ENCODE data around the gene TBC1D9B. TPM values are rescaled to one million over a fixed set of nuclear protein-coding genes. Genes with fewer than 3 reads are reported as not detected.

The TBC1D9B gene
- total and polyA plus RNA-seq, 8 donors, result 80.6 to 124 (median 97.0) TPM

DNA sequence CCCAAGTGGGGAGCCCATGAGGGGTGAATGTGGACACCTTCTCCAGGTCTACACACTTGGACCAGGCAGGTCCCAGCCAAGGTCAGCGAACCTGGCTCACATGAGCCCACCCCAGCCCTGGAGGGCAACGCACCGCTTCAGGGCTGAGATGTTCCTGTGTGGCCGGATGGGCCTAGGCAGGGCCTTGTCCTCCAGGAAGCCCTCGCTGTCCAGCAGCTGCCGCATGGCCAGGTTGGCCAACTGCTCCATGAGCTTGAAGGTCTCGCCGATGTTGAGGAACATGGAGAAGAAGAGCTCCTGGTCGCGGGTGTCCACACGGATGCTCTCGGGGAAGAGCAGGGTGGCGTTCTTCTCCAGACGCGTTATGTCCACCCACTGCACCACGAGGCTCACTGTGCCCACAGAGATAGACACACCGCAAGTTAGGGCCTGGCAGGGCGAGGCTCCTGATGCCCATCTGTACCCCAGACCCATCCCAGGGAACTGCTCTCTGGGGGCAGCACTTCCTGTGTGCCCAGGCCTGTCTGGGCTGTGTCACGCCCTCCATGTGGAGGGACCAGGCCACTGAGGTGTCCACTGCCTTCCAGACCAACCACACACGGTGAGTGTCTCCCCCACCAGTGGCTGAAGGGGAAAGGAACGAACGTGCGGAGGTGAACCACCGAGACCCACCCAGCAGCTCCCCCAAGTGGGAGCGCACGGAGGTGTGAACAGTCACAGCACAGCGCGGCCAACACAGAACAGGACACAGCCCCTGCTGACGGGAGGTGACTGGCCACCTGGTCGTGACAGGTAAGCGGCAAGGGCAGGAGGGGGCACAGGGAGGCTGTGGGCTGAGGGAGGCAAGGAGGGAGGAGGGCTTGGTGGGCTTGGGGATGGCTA, 14.4 kb downstream of the TBC1D9B start:
- intact Hi-C loops (cut with DNase I), result no loop called here
- Histone ChIP-seq H3K36me3 (peaks cover 0 to 100% of the 10 kb centered on the region in 2 donors), H3K27ac (no peak overlapping the region), H3K9me3 (no peaks in the 10 kb centered on the region), H3K27me3 (no peaks in the 10 kb centered on the region), H3K4me3 (no peak overlapping the region), H3K4me1 (no peaks in the 10 kb centered on the region)
- DNase-seq (peak in 1 of 4 donors; percentile 16), ATAC-seq (no peak)
- TF ChIP-seq, protein P1, sequence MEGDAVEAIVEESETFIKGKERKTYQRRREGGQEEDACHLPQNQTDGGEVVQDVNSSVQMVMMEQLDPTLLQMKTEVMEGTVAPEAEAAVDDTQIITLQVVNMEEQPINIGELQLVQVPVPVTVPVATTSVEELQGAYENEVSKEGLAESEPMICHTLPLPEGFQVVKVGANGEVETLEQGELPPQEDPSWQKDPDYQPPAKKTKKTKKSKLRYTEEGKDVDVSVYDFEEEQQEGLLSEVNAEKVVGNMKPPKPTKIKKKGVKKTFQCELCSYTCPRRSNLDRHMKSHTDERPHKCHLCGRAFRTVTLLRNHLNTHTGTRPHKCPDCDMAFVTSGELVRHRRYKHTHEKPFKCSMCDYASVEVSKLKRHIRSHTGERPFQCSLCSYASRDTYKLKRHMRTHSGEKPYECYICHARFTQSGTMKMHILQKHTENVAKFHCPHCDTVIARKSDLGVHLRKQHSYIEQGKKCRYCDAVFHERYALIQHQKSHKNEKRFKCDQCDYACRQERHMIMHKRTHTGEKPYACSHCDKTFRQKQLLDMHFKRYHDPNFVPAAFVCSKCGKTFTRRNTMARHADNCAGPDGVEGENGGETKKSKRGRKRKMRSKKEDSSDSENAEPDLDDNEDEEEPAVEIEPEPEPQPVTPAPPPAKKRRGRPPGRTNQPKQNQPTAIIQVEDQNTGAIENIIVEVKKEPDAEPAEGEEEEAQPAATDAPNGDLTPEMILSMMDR (IDR thresholded peaks at IDR 0.05), result no peak

DNA sequence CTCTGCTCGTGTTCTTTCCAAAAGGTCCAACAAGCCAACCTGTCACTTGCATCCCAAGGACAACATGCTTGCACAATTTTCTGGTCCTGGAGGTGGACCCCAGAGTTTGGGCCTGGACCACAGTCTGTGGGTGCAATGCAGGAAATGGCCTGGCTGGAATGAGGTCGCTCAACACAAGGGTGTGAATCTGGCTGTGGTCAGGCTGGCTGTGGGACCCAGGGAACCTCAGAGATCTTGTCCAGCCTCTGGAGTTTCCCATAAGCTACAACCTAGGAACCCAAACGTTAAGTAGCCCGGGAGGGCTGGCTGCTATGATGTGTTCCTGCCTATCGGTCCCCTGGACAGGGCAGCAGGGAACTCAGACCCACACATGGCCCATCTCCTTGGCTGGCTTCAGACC, 15.4 kb downstream of the TBC1D9B start:
- TF ChIP-seq, protein P1 (IDR thresholded peaks at IDR 0.05), result no peak
- H3K36me3 ChIP-seq, result peaks cover 0 to 100% of the 10 kb centered on the region in 2 donors
- intact Hi-C loops (cut with DNase I), result no loop called here
- no peak overlapping the region for H3K27ac ChIP-seq
- no peak for ATAC-seq
- H3K4me3 ChIP-seq, result no peak overlapping the region
- no peaks in the 10 kb centered on the region for H3K27me3 ChIP-seq
- no peaks in the 10 kb centered on the region for H3K9me3 ChIP-seq
- no peak for DNase-seq
- H3K4me1 ChIP-seq, result no peaks in the 10 kb centered on the region

DNA sequence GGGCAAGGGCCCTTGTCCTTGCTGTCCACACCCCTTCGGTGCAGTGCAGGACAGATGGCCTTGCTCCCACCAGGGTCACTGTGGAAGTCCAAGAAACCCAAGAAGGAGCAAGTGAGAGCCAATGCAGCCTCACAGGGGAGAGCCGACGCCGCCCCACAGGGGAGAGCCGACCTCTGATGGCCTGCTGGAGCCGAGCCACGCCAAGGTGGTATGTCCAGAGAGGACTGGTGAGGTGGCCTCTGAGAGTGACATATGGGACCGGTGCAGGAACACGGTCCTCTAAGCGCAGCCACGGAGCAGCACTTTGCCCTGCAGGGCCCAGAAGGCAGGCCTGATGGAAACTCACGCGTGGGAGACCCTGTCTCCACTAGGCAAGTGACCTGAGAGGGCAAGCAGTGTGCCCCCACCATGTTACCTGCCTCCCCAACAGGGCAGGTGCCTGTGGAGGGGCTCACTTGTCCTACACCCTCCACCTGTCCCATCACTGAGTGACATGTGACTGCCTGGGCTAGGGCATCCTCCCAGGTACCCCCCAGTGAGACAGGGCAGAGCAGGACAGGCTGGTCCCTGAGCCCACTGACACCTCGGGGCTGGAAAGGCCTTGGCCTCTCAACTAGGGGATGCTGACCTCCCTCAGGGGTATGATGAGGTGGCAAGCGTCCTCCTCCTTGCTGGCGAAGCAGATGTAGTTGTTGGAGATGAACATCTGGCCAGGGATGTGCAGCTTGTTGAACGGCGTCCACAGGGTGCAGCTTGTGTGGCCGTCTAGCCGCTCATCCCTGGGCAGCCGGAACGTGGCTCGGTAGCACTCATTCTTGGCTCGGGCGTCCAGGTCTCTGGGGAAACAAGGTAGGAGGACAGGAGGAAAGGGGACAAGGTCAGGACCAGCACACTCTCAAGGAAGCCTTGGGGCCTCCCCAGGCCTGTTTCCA, 16.7 kb downstream of the TBC1D9B start:
- Histone ChIP-seq H3K27me3 (no peaks in the 10 kb centered on the region), H3K4me1 (no peaks in the 10 kb centered on the region), H3K9me3 (no peaks in the 10 kb centered on the region), H3K36me3 (peaks cover 0 to 100% of the 10 kb centered on the region in 2 donors), H3K4me3 (no peak overlapping the region), H3K27ac (no peak overlapping the region)
- DNase-seq (peak in 1 of 4 donors; percentile 14), ATAC-seq (no peak)
- TF ChIP-seq, protein P1 (IDR thresholded peaks at IDR 0.05), result no peak
- intact Hi-C loops (cut with DNase I), result no loop called here

DNA sequence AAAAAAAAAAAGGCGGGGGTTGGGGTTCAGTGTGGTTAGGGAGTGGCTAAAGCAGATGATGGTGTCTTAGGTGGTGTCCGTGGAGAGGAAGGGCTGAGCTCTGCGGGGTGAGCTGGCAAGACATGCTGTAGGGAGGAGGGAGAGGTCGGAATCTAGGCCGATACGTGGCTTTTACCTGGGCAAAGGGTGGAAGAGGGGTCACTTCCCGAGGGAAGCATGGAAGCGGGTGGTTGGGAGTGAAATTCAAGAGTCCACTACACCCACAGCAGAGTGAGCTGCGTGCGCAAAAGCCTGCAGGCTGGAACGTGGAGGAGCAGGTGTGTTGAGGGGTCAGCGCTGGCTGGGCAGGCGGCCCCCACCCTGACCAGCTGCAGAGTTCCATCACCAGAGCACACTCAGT, 17.8 kb downstream of the TBC1D9B start:
- intact Hi-C loops (cut with DNase I), result no loop called here
- Histone ChIP-seq H3K9me3 (no peaks in the 10 kb centered on the region), H3K36me3 (peaks cover 0 to 100% of the 10 kb centered on the region in 2 donors), H3K27me3 (no peaks in the 10 kb centered on the region), H3K4me1 (no peaks in the 10 kb centered on the region), H3K27ac (no peak overlapping the region), H3K4me3 (no peak overlapping the region)
- DNase-seq (no peak), ATAC-seq (no peak)
- TF ChIP-seq, protein P1 (IDR thresholded peaks at IDR 0.05), result no peak

DNA sequence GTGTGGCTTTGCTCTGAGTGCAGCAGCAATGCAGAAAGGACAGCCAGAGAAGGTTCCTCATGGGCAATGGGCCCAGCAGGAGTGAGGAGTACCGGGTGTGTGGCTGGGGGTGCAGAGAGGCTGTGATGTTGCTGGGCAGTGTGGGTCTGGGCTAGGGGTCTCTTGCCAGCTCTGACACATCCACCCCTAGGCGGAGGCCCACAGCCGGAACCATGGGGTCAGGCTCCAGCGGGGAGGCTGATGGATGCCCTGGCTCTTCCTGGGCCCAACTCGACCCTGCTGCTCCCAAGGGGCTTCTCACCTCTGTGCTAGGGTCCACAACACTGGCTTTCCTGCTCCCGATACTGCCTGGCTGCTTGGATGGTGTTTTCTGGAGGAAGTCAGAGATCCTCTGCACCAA, 19.9 kb downstream of the TBC1D9B start:
- Histone ChIP-seq H3K27ac (no peak overlapping the region), H3K4me1 (no peaks in the 10 kb centered on the region), H3K9me3 (peaks cover 0 to 14% of the 10 kb centered on the region in 2 donors), H3K36me3 (peaks cover 0 to 100% of the 10 kb centered on the region in 2 donors), H3K27me3 (no peaks in the 10 kb centered on the region), H3K4me3 (no peak overlapping the region)
- no peak for DNase-seq
- intact Hi-C loops (cut with DNase I), result no loop called here
- no peak for ATAC-seq
- TF ChIP-seq, protein P1 (IDR thresholded peaks at IDR 0.05), result no peak
